ENCODE measurements around the gene MATK. TPM values are rescaled to one million over a fixed set of nuclear protein-coding genes. Genes with fewer than 3 reads are reported as not detected.

The MATK gene
- total RNA-seq, 1 donor from 2014 or later = 0.50 TPM

DNA sequence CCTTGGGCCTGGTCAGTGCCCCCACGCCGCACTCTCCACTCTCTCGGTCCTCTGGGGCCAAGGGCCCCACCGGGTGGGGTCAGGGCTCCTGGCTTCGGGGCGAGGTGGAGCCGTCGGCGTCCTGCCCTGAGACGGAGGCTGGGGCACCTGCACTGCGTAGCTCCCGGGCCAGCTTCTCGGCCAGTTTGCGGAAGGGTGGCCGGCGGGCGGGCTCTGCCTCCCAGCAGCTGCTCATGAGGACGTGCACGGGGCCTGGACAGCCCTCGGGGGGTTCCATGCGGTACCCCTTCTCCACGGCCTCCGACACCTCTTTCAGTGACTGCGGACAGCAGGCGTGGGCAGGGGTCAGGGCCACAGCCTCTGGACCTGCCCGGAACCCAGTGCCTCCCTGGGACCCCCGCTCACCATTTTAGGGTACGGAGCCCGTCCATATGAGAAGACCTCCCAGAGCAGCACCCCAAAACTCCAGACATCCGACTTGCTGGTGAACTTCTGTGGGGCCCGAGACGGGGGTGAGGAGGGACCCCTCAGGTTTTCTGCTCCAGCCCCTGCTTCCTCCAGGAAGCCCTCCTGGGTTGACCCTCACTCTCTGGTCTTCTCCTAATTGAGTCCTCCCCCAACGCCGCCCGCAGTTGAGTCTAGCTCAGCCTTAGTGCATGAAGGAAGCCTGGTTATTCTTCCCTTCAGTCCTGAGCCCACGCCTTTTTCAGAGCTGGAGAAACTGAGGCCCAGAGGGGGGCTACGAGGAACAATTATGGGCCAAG is 7.9 kb downstream of the MATK start:
- no peak for DNase-seq (ENCODE audit: low read depth)

GRCh38 chr19:3776479-3777040 is 9.6 kb downstream of the MATK start:
- H3K36me3 ChIP-seq (ENCODE audit: control insufficient read depth, insufficient read depth, low read length) = no peaks in the 10 kb centered on the region
- peaks cover 10% of the 10 kb centered on the region for H3K27me3 ChIP-seq (ENCODE audit: control insufficient read depth, insufficient read depth, low read length)
- TF ChIP-seq CTCF (IDR thresholded peaks at IDR 0.05; ENCODE audit: insufficient read depth, low read length, poor library complexity, severe bottlenecking) = no peak
- no peak overlapping the region for H3K4me3 ChIP-seq (ENCODE audit: low read depth, low read length)
- DNase-seq (ENCODE audit: low read depth) = no peak

More for the DNA sequence above, 7.9 kb downstream of the MATK start:
- no peaks in the 10 kb centered on the region for H3K36me3 ChIP-seq (ENCODE audit: control insufficient read depth, insufficient read depth, low read length)
- peaks cover 4% of the 10 kb centered on the region for H3K27me3 ChIP-seq (ENCODE audit: control insufficient read depth, insufficient read depth, low read length)
- H3K4me3 ChIP-seq (ENCODE audit: low read depth, low read length) = no peak overlapping the region
- no peak for TF ChIP-seq CTCF (IDR thresholded peaks at IDR 0.05; ENCODE audit: insufficient read depth, low read length, poor library complexity, severe bottlenecking)

GRCh38 chr19:3775831-3776230 is 10.3 kb downstream of the MATK start:
- no peak for DNase-seq (ENCODE audit: low read depth)

DNA sequence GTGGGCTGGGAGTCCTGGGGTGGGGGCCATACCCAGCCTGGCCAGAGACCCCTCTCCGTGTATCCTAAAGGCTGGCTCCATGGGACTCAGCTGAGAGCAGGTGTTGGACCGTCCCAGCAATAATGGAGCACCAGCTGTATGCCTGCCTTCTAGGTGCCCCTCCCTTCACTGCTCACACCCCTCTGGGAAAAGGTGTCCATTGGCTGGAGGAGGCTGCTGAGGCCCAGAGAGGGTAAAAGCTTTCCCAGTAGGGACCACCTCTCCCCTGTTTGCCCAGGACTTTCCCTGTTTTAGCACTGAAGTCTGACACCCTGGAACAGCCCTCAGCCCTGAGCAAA is 10.8 kb downstream of the MATK start:
- no peak for TF ChIP-seq CTCF (IDR thresholded peaks at IDR 0.05; ENCODE audit: insufficient read depth, low read length, poor library complexity, severe bottlenecking)
- DNase-seq (ENCODE audit: low read depth) = no peak
- no peak overlapping the region for H3K4me3 ChIP-seq (ENCODE audit: low read depth, low read length)
- no peaks in the 10 kb centered on the region for H3K36me3 ChIP-seq (ENCODE audit: control insufficient read depth, insufficient read depth, low read length)
- peaks cover 18% of the 10 kb centered on the region for H3K27me3 ChIP-seq (ENCODE audit: control insufficient read depth, insufficient read depth, low read length)

More at GRCh38 chr19:3775831-3776230, 10.3 kb downstream of the MATK start:
- Histone ChIP-seq H3K4me3 (ENCODE audit: low read depth, low read length) (no peak overlapping the region), H3K36me3 (ENCODE audit: control insufficient read depth, insufficient read depth, low read length) (no peaks in the 10 kb centered on the region), H3K27me3 (ENCODE audit: control insufficient read depth, insufficient read depth, low read length) (peaks cover 14% of the 10 kb centered on the region)
- TF ChIP-seq CTCF (IDR thresholded peaks at IDR 0.05; ENCODE audit: insufficient read depth, low read length, poor library complexity, severe bottlenecking) = no peak

GRCh38 chr19:3774621-3775373 is 11.4 kb downstream of the MATK start:
- no peak for DNase-seq (ENCODE audit: low read depth)

More at GRCh38 chr19:3774621-3775373, 11.4 kb downstream of the MATK start:
- Histone ChIP-seq H3K27me3 (ENCODE audit: control insufficient read depth, insufficient read depth, low read length) (peaks cover 18% of the 10 kb centered on the region), H3K36me3 (ENCODE audit: control insufficient read depth, insufficient read depth, low read length) (no peaks in the 10 kb centered on the region), H3K4me3 (ENCODE audit: low read depth, low read length) (no peak overlapping the region)
- TF ChIP-seq CTCF (IDR thresholded peaks at IDR 0.05; ENCODE audit: insufficient read depth, low read length, poor library complexity, severe bottlenecking) = no peak

Data from kidney epithelial cell (primary cell).